ENCODE measurements around the gene FBXO5. TPM values are rescaled to one million over a fixed set of nuclear protein-coding genes. Genes with fewer than 3 reads are reported as not detected.

Gene FBXO5
- total RNA-seq, 1 donor from 2014 or later: 13.3 TPM

DNA sequence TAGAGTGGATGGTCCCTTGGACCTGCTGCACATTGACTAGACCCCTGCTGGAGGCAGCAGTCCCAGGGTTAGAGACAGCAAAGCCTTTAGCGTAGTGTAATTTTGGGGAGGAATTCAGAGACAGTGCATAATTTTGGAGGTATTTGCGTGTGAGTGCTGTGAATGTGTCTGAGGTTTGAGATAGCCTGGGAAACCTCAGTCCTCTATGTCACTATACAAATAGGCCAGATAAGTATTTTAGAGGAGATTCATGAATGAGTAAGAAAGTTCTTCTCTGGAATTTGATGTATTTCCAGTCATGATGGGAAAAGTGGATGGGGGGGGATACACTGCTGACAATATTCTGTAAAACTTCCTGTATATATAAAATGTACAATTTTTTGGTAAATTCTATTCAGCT, 45.4 kb upstream of the FBXO5 start:
- DNase-seq: no peak
- TF ChIP-seq, protein P1, sequence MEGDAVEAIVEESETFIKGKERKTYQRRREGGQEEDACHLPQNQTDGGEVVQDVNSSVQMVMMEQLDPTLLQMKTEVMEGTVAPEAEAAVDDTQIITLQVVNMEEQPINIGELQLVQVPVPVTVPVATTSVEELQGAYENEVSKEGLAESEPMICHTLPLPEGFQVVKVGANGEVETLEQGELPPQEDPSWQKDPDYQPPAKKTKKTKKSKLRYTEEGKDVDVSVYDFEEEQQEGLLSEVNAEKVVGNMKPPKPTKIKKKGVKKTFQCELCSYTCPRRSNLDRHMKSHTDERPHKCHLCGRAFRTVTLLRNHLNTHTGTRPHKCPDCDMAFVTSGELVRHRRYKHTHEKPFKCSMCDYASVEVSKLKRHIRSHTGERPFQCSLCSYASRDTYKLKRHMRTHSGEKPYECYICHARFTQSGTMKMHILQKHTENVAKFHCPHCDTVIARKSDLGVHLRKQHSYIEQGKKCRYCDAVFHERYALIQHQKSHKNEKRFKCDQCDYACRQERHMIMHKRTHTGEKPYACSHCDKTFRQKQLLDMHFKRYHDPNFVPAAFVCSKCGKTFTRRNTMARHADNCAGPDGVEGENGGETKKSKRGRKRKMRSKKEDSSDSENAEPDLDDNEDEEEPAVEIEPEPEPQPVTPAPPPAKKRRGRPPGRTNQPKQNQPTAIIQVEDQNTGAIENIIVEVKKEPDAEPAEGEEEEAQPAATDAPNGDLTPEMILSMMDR (IDR thresholded peaks at IDR 0.05): no peak
- intact Hi-C loops (cut with micrococcal nuclease): no loop called here
- H3K36me3 Mint-ChIP-seq (ENCODE audit: low read depth): no peaks in the 10 kb centered on the region
- no peaks in the 10 kb centered on the region for H3K9me3 Mint-ChIP-seq
- no peak overlapping the region for H3K27ac Mint-ChIP-seq
- ChIA-PET POLR2A (no interaction called here), CTCF (no interaction called here)
- peaks cover 2% of the 10 kb centered on the region for H3K4me1 Mint-ChIP-seq
- no peak for ATAC-seq (ENCODE audit: low read depth)
- H3K4me3 Mint-ChIP-seq: no peak overlapping the region
- H3K27me3 Mint-ChIP-seq: peaks cover 14% of the 10 kb centered on the region

DNA sequence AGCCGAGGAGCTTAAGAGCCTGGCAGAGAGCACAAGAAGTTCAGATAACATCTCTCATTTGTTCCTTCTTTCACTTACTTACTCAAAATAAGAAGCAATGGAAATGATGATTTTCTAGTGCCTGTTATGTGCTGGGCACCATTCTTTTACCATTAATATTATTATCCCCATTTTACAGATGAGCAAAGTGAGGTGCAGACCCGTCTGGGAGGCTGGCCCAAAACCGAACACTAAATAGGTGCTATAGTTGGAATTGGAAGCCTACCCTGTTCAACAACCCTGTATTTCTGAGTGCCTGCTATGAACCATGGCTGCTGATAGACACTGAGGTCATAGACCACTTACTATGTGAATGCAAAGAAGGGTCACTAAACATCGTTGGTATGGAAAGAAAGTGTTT, 44.6 kb upstream of the FBXO5 start:
- H3K4me1 Mint-ChIP-seq: peaks cover 2% of the 10 kb centered on the region
- no peak for DNase-seq
- H3K9me3 Mint-ChIP-seq: no peaks in the 10 kb centered on the region
- no peak overlapping the region for H3K4me3 Mint-ChIP-seq
- no peak for ATAC-seq (ENCODE audit: low read depth)
- intact Hi-C loops (cut with micrococcal nuclease): no loop called here
- no peak overlapping the region for H3K27ac Mint-ChIP-seq
- POLR2A ChIA-PET: no interaction called here
- TF ChIP-seq, protein P1 (IDR thresholded peaks at IDR 0.05): no peak
- no peaks in the 10 kb centered on the region for H3K36me3 Mint-ChIP-seq (ENCODE audit: low read depth)
- peaks cover 14% of the 10 kb centered on the region for H3K27me3 Mint-ChIP-seq
- CTCF ChIA-PET: interaction anchor here (3.7 kb wide), 1 partner anchor 162 kb away, joined by 30 read pairs; no protein-coding TSS in a partner anchor

DNA sequence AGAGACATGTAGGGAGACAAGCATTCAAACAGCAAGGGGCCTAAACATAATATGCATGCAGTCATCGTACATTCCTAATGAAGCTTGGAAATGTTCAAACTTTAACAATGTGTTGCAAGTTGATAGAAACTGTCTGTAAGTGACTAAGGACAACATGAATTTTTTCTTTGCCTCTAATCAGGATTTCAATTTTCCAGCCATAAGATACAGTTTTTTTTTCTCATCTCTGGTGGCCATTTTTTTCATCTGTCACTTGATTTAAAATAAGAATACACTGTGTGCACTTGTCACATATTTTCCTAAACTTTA, 41.8 kb upstream of the FBXO5 start:
- no peak for DNase-seq
- ChIA-PET POLR2A (no interaction called here), CTCF (interaction anchor here (0.7 to 3.7 kb wide), 3 partner anchors 70 to 159 kb away, joined by 3 to 30 read pairs (median 3); no protein-coding TSS in a partner anchor)
- Mint-ChIP-seq H3K4me3 (no peak overlapping the region), H3K27ac (no peak overlapping the region), H3K9me3 (no peaks in the 10 kb centered on the region), H3K36me3 (ENCODE audit: low read depth) (no peaks in the 10 kb centered on the region), H3K27me3 (peaks cover 16% of the 10 kb centered on the region), H3K4me1 (peaks cover 2% of the 10 kb centered on the region)
- intact Hi-C loops (cut with micrococcal nuclease): loop anchor here (1.0 to 5.0 kb wide), 5 partner anchors 21 to 277 kb away; partner anchors contain the start of gene FBXO5
- ATAC-seq (ENCODE audit: low read depth): no peak
- TF ChIP-seq, protein P1 (IDR thresholded peaks at IDR 0.05): no peak

DNA sequence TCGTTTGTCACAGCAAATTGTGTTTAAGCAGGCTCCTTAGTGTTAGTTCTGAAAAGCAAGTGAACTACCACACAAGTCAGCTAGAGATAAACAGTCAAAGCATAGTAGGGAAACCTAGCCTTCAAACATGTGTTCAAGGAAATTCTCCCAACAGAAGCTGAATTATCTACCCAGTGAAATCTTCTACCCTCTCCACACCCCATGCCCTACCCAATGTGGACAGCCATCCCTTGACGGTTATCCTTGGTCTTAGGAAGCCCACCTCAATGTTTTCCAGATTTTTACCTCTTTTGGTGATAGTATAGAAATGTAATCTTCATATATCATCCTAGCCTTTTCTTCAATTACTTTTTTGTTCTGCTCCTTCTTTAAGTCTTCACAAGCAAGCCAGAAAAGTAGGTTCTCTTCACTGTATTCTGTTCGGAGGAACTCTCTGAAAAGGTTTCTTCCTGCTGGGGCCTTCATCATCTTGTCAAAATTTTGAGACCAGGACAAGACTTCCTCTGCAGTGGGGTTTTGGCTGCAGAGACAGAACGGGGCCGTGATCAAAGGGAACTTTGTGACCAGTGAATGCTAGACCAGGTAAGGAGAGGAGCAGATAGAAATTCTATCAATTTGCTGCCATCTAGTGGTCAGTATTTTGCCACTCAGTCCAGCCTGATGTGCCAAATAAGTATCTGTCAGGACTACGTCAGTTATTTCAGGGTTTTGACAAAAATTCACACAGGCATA, 41.3 kb upstream of the FBXO5 start:
- peaks cover 16% of the 10 kb centered on the region for H3K27me3 Mint-ChIP-seq
- peak; percentile 17 for DNase-seq
- ATAC-seq (ENCODE audit: low read depth): peak; percentile 78
- no peak overlapping the region for H3K4me3 Mint-ChIP-seq
- ChIA-PET CTCF (interaction anchor here (0.7 to 3.7 kb wide), 5 partner anchors 10 to 161 kb away, joined by 3 to 30 read pairs (median 4); no protein-coding TSS in a partner anchor), POLR2A (no interaction called here)
- H3K27ac Mint-ChIP-seq: no peak overlapping the region
- TF ChIP-seq, protein P1 (IDR thresholded peaks at IDR 0.05): no peak
- no peaks in the 10 kb centered on the region for H3K36me3 Mint-ChIP-seq (ENCODE audit: low read depth)
- no peaks in the 10 kb centered on the region for H3K9me3 Mint-ChIP-seq
- intact Hi-C loops (cut with micrococcal nuclease): loop anchor here (1.0 to 5.0 kb wide), 5 partner anchors 21 to 277 kb away; partner anchors contain the start of gene FBXO5
- H3K4me1 Mint-ChIP-seq: peaks cover 2% of the 10 kb centered on the region

DNA sequence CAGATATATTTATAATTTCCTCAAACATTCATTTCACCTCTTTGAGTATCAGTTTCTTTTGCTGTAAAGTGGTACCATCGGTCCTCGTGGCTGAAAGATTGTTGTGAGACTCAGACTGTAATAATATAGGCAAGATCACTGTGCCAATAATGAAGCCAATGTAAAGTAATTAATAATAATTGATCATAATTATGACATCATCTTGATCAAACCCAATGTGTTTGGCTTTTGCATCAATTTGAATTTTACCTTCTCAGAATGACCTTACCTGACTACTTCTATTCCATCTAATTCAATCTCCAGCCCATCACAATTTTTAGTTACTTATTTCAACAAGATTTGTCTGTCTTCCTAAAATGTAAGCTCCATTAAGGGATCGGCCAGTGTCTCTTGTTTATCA, 35.5 kb upstream of the FBXO5 start:
- ChIA-PET CTCF (no interaction called here), POLR2A (no interaction called here)
- H3K9me3 Mint-ChIP-seq: no peaks in the 10 kb centered on the region
- ATAC-seq (ENCODE audit: low read depth) (no peak), DNase-seq (no peak)
- H3K27me3 Mint-ChIP-seq: peaks cover 14% of the 10 kb centered on the region
- intact Hi-C loops (cut with micrococcal nuclease): no loop called here
- no peaks in the 10 kb centered on the region for H3K36me3 Mint-ChIP-seq (ENCODE audit: low read depth)
- H3K4me1 Mint-ChIP-seq: no peaks in the 10 kb centered on the region
- no peak overlapping the region for H3K4me3 Mint-ChIP-seq
- H3K27ac Mint-ChIP-seq: no peak overlapping the region
- TF ChIP-seq, protein P1 (IDR thresholded peaks at IDR 0.05): no peak
